Trophoblast cell (in vitro differentiated cells and primary cell): ENCODE results near the gene HSD3B2. TPM values are rescaled to one million over a fixed set of nuclear protein-coding genes. Genes with fewer than 3 reads are reported as not detected.

Source experiments
- DNase-seq, 2 donors: peaks; one replicate each; pipeline ENCODE4 v3.0.0-alpha.2; 2016
- H2AFZ ChIP-seq: 2 replicates; pipeline ENCODE4 v1.6.1; 2013; ENCODE audit warnings: low read length, moderate library complexity, mild to moderate bottlenecking; ENCODE audit not compliant: insufficient read depth, poor library complexity
- H2AK5ac ChIP-seq: 2 replicates; pipeline ENCODE4 v1.6.1; 2013; ENCODE audit warnings: mild to moderate bottlenecking, low read length
- H2BK120ac ChIP-seq: 2 replicates; pipeline ENCODE4 v1.6.1; 2013; ENCODE audit warnings: low read length, mild to moderate bottlenecking, moderate library complexity; ENCODE audit not compliant: insufficient read depth, poor library complexity
- H2BK12ac ChIP-seq: 2 replicates; pipeline ENCODE4 v1.6.1; 2013; ENCODE audit warnings: mild to moderate bottlenecking, low read length, moderate library complexity
- H2BK5ac ChIP-seq: 2 replicates; pipeline ENCODE4 v1.6.1; 2013; ENCODE audit warnings: low read length, low read depth, moderate library complexity, mild to moderate bottlenecking; ENCODE audit not compliant: poor library complexity
- H3K14ac ChIP-seq: 2 replicates; pipeline ENCODE4 v1.6.1; 2013; ENCODE audit warnings: mild to moderate bottlenecking, low read length
- H3K18ac ChIP-seq: 2 replicates; pipeline ENCODE4 v1.6.1; 2013; ENCODE audit warnings: mild to moderate bottlenecking, low read length
- H3K23ac ChIP-seq: 2 replicates; pipeline ENCODE4 v1.6.1; 2013; ENCODE audit warnings: low read length
- H3K27ac ChIP-seq: 2 replicates; pipeline ENCODE4 v1.5.1; 2013; ENCODE audit warnings: low read depth, mild to moderate bottlenecking, inconsistent platforms, low read length, moderate library complexity
- H3K27me3 ChIP-seq: 2 replicates; pipeline ENCODE4 v1.6.1; 2013; ENCODE audit warnings: inconsistent platforms, mild to moderate bottlenecking, low read length, moderate library complexity; ENCODE audit not compliant: insufficient read depth
- H3K36me3 ChIP-seq, 2 experiments: 1 replicate in 1 of 2; 2 replicates in 1 of 2; pipeline ENCODE4 v1.6.1; 2013; ENCODE audit warnings: low read length in 2 of 2, mild to moderate bottlenecking in 2 of 2, moderate library complexity in 1 of 2; ENCODE audit not compliant: insufficient read depth in 2 of 2, control insufficient read depth in 1 of 2
- H3K4ac ChIP-seq: 2 replicates; pipeline ENCODE4 v1.6.1; 2013; ENCODE audit warnings: low read depth, mild to moderate bottlenecking, low read length, moderate library complexity
- H3K4me1 ChIP-seq, 2 experiments: 1 replicate in 1 of 2; 2 replicates in 1 of 2; pipeline ENCODE4 v1.6.1; 2013; ENCODE audit warnings: low read length in 2 of 2, mild to moderate bottlenecking in 2 of 2, moderate library complexity in 1 of 2; ENCODE audit not compliant: insufficient read depth in 2 of 2, control insufficient read depth in 1 of 2
- H3K4me2 ChIP-seq: 2 replicates; pipeline ENCODE4 v1.6.1; 2013; ENCODE audit warnings: inconsistent platforms, mild to moderate bottlenecking, low read length, moderate library complexity
- H3K4me3 ChIP-seq: 2 replicates; pipeline ENCODE4 v1.5.1; 2013; ENCODE audit warnings: mild to moderate bottlenecking, low read depth, low read length, inconsistent platforms
- H3K79me1 ChIP-seq: one replicate; pipeline ENCODE4 v1.6.1; 2013; ENCODE audit warnings: low read length
- H3K79me2 ChIP-seq: 2 replicates; pipeline ENCODE4 v1.6.1; 2013; ENCODE audit warnings: low read length, mild to moderate bottlenecking; ENCODE audit not compliant: control insufficient read depth, insufficient read depth, poor library complexity
- H3K9ac ChIP-seq: 2 replicates; pipeline ENCODE4 v1.6.1; 2013; ENCODE audit warnings: mild to moderate bottlenecking, low read length
- H3K9me3 ChIP-seq: 2 replicates; pipeline ENCODE4 v1.6.1; 2013; ENCODE audit warnings: low read depth, mild to moderate bottlenecking, control low read depth, inconsistent platforms, low read length; ENCODE audit not compliant: insufficient read depth
- H4K12ac ChIP-seq: 2 replicates; pipeline ENCODE4 v1.6.1; 2013; ENCODE audit warnings: low read depth, mild to moderate bottlenecking, low read length, moderate library complexity
- H4K8ac ChIP-seq: 2 replicates; pipeline ENCODE4 v1.6.1; 2013; ENCODE audit warnings: low read depth, mild to moderate bottlenecking, low read length, moderate library complexity
- H4K91ac ChIP-seq: one replicate; pipeline ENCODE4 v1.6.1; 2013; ENCODE audit warnings: low read depth, mild to moderate bottlenecking, low read length, moderate library complexity
- WGBS: extraction: QIAGEN DNeasy Blood & Tissue Kit; methylation state at CpG from one replicate; pipeline ENCODE4 v1.1.7; 2013; ENCODE audit warnings: missing lambda C conversion rate; ENCODE audit not compliant: insufficient read length, insufficient coverage; ENCODE audit errors: extremely low coverage; 5-methylcytosine and 5-hydroxymethylcytosine counted together
- polyA plus RNA-seq: library from polyadenylated mRNA; stranded (reverse); fragments of 200-250 nt; gene quantifications from 2 replicates; pipeline ENCODE4 v1.2.3, GENCODE V29; 2013

Gene HSD3B2
- polyA plus RNA-seq = not detected in 2 replicates

DNA sequence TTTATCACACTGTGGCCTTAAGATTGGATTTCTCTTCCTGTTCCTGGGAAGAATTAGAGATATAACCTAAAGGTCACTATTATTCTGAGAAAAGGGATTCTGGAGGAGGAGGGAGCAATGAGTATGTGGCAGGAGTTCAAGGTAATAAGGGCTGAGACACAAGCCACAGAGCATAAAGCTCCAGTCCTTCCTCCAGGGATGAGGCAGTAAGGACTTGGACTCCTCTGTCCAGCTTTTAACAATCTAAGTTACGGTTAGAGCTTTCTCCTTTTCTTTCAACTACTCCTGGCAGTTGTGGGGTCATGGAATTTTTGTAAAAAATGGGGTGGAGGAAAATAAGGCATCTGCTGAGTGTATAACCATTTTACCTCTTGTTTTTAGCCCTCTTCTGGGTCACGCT is at the start of gene HSD3B2:
Gene HSD3B2, plus strand, starts transcription at position 201 of the 400 bp plus-strand sequence. CDS start 270 bp downstream, outside the sequence.
- Histone ChIP-seq H4K91ac (no peak within 1 kb of the TSS), H3K9ac (no peak within 1 kb of the TSS), H2BK12ac (no peak within 1 kb of the TSS), H3K27me3 (no peaks in the 10 kb centered on the region), H3K79me2 (no peaks in the 10 kb centered on the region), H3K4me3 (no peak within 1 kb of the TSS), H3K14ac (no peak within 1 kb of the TSS), H3K4ac (no peak within 1 kb of the TSS), H2AFZ (no peak within 1 kb of the TSS), H3K23ac (no peak within 1 kb of the TSS), H2BK5ac (no peak within 1 kb of the TSS), H2AK5ac (no peak within 1 kb of the TSS), H4K12ac (no peak within 1 kb of the TSS), H3K27ac (no peak within 1 kb of the TSS), H3K36me3 (no peaks in the 10 kb centered on the region), H3K4me1 (no peaks in the 10 kb centered on the region), H4K8ac (no peak within 1 kb of the TSS), H3K18ac (no peak within 1 kb of the TSS), H3K4me2 (no peak within 1 kb of the TSS), H3K9me3 (no peaks in the 10 kb centered on the region), H3K79me1 (no peaks in the 10 kb centered on the region), H2BK120ac (no peak within 1 kb of the TSS)
- no peak for DNase-seq
- WGBS = no CpG with 5 or more reads among the region's 2 CpGs

DNA sequence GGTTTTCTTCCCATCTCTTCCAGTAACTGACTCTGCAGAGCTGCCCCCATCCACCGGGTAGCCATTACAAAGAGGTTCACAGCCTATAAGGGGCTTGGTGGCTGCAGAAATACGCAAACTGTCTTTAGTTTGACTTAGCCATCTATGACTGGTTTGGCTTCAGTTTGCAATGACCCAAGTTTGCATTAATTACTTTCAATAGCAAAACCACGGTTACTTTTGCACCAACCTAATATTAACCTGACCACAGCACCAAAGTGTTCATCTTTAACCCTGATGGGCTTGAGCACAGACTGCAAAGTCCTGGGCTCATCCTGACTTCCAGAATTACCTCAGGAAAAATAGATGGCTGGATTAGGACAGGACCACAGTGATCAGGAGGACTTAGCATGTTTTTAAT is 48.5 kb upstream of the HSD3B2 start:
- no CpG with 5 or more reads among the region's 3 CpGs for WGBS
- Histone ChIP-seq H3K23ac (no peak overlapping the region), H3K27ac (no peak overlapping the region), H2AFZ (no peak overlapping the region), H4K12ac (no peak overlapping the region), H3K18ac (no peak overlapping the region), H2AK5ac (no peak overlapping the region), H2BK120ac (no peak overlapping the region), H4K91ac (no peak overlapping the region), H3K4me1 (no peaks in the 10 kb centered on the region), H3K9me3 (no peaks in the 10 kb centered on the region), H4K8ac (no peak overlapping the region), H3K4ac (no peak overlapping the region), H2BK12ac (no peak overlapping the region), H3K79me1 (no peaks in the 10 kb centered on the region), H3K79me2 (no peaks in the 10 kb centered on the region), H2BK5ac (no peak overlapping the region), H3K36me3 (no peaks in the 10 kb centered on the region), H3K27me3 (no peaks in the 10 kb centered on the region), H3K4me2 (no peak overlapping the region), H3K14ac (no peak overlapping the region), H3K9ac (no peak overlapping the region), H3K4me3 (no peak overlapping the region)
- DNase-seq = no peak

DNA sequence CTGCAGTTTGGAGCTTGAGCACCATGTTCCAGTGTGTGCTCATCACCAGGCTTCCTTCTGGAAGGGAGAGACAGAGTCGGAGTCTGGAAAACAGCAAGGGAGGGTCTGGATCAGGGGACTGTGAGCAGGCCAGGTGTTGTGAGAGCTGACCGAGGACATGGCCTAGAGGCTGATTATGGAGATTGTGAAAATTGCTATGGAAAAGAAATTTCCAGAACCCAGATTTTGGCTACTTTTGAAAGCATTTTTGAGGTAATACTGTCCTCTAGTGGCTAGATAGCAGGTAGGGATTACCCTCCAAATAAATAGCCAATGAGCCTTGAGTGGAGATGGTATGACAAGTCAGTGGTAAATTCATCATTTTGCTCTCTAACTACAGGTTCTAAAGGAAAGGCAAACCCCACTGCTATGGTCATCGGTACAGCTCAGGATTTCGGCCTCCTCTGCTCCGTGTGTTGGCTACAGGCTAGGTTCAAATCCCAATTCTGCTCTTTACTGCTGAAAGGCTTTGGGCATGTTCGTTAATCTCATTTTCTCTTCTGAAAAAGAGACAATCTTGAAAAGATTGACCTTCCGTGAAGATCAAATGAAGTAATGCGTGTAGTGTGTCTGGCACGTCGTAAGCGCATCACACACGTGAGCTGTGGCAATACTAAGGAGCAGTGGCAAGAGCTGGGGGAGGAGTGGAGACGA is 47.4 kb upstream of the HSD3B2 start:
- Histone ChIP-seq H2BK120ac (no peak overlapping the region), H3K4ac (no peak overlapping the region), H3K9me3 (no peaks in the 10 kb centered on the region), H3K27me3 (no peaks in the 10 kb centered on the region), H3K14ac (no peak overlapping the region), H2BK12ac (no peak overlapping the region), H4K12ac (no peak overlapping the region), H3K9ac (no peak overlapping the region), H3K18ac (no peak overlapping the region), H4K8ac (no peak overlapping the region), H3K36me3 (no peaks in the 10 kb centered on the region), H3K4me1 (no peaks in the 10 kb centered on the region), H3K79me2 (no peaks in the 10 kb centered on the region), H3K23ac (no peak overlapping the region), H3K27ac (no peak overlapping the region), H2BK5ac (no peak overlapping the region), H4K91ac (no peak overlapping the region), H2AK5ac (no peak overlapping the region), H3K79me1 (no peaks in the 10 kb centered on the region), H3K4me2 (no peak overlapping the region), H2AFZ (no peak overlapping the region), H3K4me3 (no peak overlapping the region)
- DNase-seq = peak; percentile 7 to 68
- WGBS = no CpG with 5 or more reads among the region's 13 CpGs

DNA sequence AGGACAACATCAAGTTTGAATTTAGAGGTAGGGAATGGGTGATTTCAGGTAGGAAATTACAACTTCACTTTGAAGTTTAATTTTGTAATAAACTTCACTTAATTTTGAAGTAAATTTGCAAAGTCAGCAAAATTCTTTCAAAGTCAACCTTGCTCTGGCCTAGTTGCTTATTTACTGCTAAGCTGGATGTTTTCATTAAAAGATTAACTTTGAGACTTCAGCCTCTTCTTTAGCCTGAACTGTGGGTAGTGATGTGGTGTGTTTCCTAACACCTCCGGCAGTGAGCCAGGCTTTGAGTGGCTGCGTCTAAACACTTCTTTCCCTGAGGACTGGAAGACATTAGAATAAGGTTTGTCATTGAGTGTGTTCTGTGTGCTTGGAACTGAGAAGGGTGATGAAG is 46.4 kb upstream of the HSD3B2 start, which contains the start of gene HAO2:
Gene HAO2, plus strand, starts transcription at position 232 of the 400 bp plus-strand sequence. CDS start 12,301 bp downstream, outside the sequence.
- WGBS = no CpG with 5 or more reads among the region's 2 CpGs
- Histone ChIP-seq H3K9ac (no peak within 1 kb of the TSS), H3K9me3 (no peaks in the 10 kb centered on the region), H3K4me3 (no peak within 1 kb of the TSS), H2BK5ac (no peak within 1 kb of the TSS), H3K4me1 (no peaks in the 10 kb centered on the region), H4K12ac (no peak within 1 kb of the TSS), H3K79me1 (no peaks in the 10 kb centered on the region), H2AK5ac (no peak within 1 kb of the TSS), H3K4ac (no peak within 1 kb of the TSS), H3K18ac (no peak within 1 kb of the TSS), H3K36me3 (no peaks in the 10 kb centered on the region), H2BK120ac (no peak within 1 kb of the TSS), H3K27ac (no peak within 1 kb of the TSS), H4K8ac (no peak within 1 kb of the TSS), H3K23ac (no peak within 1 kb of the TSS), H2BK12ac (no peak within 1 kb of the TSS), H3K79me2 (no peaks in the 10 kb centered on the region), H3K27me3 (no peaks in the 10 kb centered on the region), H2AFZ (no peak within 1 kb of the TSS), H4K91ac (no peak within 1 kb of the TSS), H3K14ac (no peak within 1 kb of the TSS), H3K4me2 (no peak within 1 kb of the TSS)
- no peak for DNase-seq
